Measurements from ENCODE around the gene KRT6B.
"Not testable (repeated sequence)": the region's sequence is repeated elsewhere in the genome, so short reads cannot be mapped to it uniquely, and the experiment has no call there.

KRT6B gene

GRCh38 chr12:52452101-52452500 lies at the start of gene KRT6B:
TSS of gene KRT6B (minus strand) at chr12:52452146. CDS start at chr12:52452078, 68 bp downstream.
- Histone ChIP-seq H3K4me1 (ENCODE audit: control insufficient read depth in 1 of 2, insufficient read depth in 2 of 2, low read length in 2 of 2) (no peaks in the 10 kb centered on the region), H3K27me3 (ENCODE audit: low read depth, low read length) (no peaks in the 10 kb centered on the region), H3K36me3 (ENCODE audit: control insufficient read depth in 1 of 2, insufficient read depth in 2 of 2, low read length in 2 of 2) (no peaks in the 10 kb centered on the region), H3K27ac (ENCODE audit: low read length) (no peak within 1 kb of the TSS), H3K9me3 (ENCODE audit: control insufficient read depth in 1 of 2, low read length in 2 of 2) (no peaks in the 10 kb centered on the region), H3K4me3 (ENCODE audit: low read depth in 1 of 2, low read length in 2 of 2) (no peak within 1 kb of the TSS)

- H3K27me3 ChIP-seq (ENCODE audit: low read depth, low read length), result no peaks in the 10 kb centered on the region
- H3K9me3 ChIP-seq (ENCODE audit: control insufficient read depth in 1 of 2, low read length in 2 of 2), result no peaks in the 10 kb centered on the region
- H3K4me3 ChIP-seq (ENCODE audit: low read depth in 1 of 2, low read length in 2 of 2), result no peak overlapping the region
- H3K27ac ChIP-seq (ENCODE audit: low read length), result no peak overlapping the region
- H3K4me1 ChIP-seq (ENCODE audit: control insufficient read depth in 1 of 2, insufficient read depth in 2 of 2, low read length in 2 of 2), result peaks cover 0 to 4% of the 10 kb centered on the region in 2 donors
- no peaks in the 10 kb centered on the region for H3K36me3 ChIP-seq (ENCODE audit: control insufficient read depth in 1 of 2, insufficient read depth in 2 of 2, low read length in 2 of 2)
Observed at GRCh38 chr12:52501490-52501889, 49.5 kb upstream of the KRT6B start.

GRCh38 chr12:52500574-52500973 lies 48.6 kb upstream of the KRT6B start:
- H3K27ac ChIP-seq (ENCODE audit: low read length); H3K9me3 ChIP-seq (ENCODE audit: control insufficient read depth in 1 of 2, low read length in 2 of 2); H3K27me3 ChIP-seq (ENCODE audit: low read depth, low read length): not testable (repeated sequence)

GRCh38 chr12:52499806-52500560 lies 48.0 kb upstream of the KRT6B start:
- peaks cover 6 to 13% of the 10 kb centered on the region in 2 donors for H3K4me1 ChIP-seq (ENCODE audit: control insufficient read depth in 1 of 2, insufficient read depth in 2 of 2, low read length in 2 of 2)
- H3K4me3 ChIP-seq (ENCODE audit: low read depth in 1 of 2, low read length in 2 of 2), result no peak overlapping the region
- H3K36me3 ChIP-seq (ENCODE audit: control insufficient read depth in 1 of 2, insufficient read depth in 2 of 2, low read length in 2 of 2), result no peaks in the 10 kb centered on the region
- no peak overlapping the region for H3K27ac ChIP-seq (ENCODE audit: low read length)
- H3K27me3 ChIP-seq (ENCODE audit: low read depth, low read length), result no peaks in the 10 kb centered on the region
- H3K9me3 ChIP-seq (ENCODE audit: control insufficient read depth in 1 of 2, low read length in 2 of 2), result no peaks in the 10 kb centered on the region

More at GRCh38 chr12:52500574-52500973, 48.6 kb upstream of the KRT6B start:
- H3K4me1 ChIP-seq (ENCODE audit: control insufficient read depth in 1 of 2, insufficient read depth in 2 of 2, low read length in 2 of 2); H3K4me3 ChIP-seq (ENCODE audit: low read depth in 1 of 2, low read length in 2 of 2); H3K36me3 ChIP-seq (ENCODE audit: control insufficient read depth in 1 of 2, insufficient read depth in 2 of 2, low read length in 2 of 2): not testable (repeated sequence)

GRCh38 chr12:52498946-52499345 lies 47.0 kb upstream of the KRT6B start:
- Histone ChIP-seq H3K4me3 (ENCODE audit: low read depth in 1 of 2, low read length in 2 of 2) (no peak overlapping the region), H3K4me1 (ENCODE audit: control insufficient read depth in 1 of 2, insufficient read depth in 2 of 2, low read length in 2 of 2) (peaks cover 6 to 21% of the 10 kb centered on the region in 2 donors), H3K9me3 (ENCODE audit: control insufficient read depth in 1 of 2, low read length in 2 of 2) (no peaks in the 10 kb centered on the region), H3K27me3 (ENCODE audit: low read depth, low read length) (no peaks in the 10 kb centered on the region), H3K36me3 (ENCODE audit: control insufficient read depth in 1 of 2, insufficient read depth in 2 of 2, low read length in 2 of 2) (no peaks in the 10 kb centered on the region), H3K27ac (ENCODE audit: low read length) (no peak overlapping the region)

- H3K4me3 ChIP-seq (ENCODE audit: low read depth in 1 of 2, low read length in 2 of 2), result no peak overlapping the region
- H3K27ac ChIP-seq (ENCODE audit: low read length), result no peak overlapping the region
- peaks cover 6 to 21% of the 10 kb centered on the region in 2 donors for H3K4me1 ChIP-seq (ENCODE audit: control insufficient read depth in 1 of 2, insufficient read depth in 2 of 2, low read length in 2 of 2)
Observed at GRCh38 chr12:52497975-52498374, 46.0 kb upstream of the KRT6B start.

GRCh38 chr12:52496590-52497071 lies 44.7 kb upstream of the KRT6B start:
- Histone ChIP-seq H3K27me3 (ENCODE audit: low read depth, low read length) (no peaks in the 10 kb centered on the region), H3K36me3 (ENCODE audit: control insufficient read depth in 1 of 2, insufficient read depth in 2 of 2, low read length in 2 of 2) (no peaks in the 10 kb centered on the region), H3K4me3 (ENCODE audit: low read depth in 1 of 2, low read length in 2 of 2) (no peak overlapping the region), H3K27ac (ENCODE audit: low read length) (no peak overlapping the region), H3K9me3 (ENCODE audit: control insufficient read depth in 1 of 2, low read length in 2 of 2) (no peaks in the 10 kb centered on the region), H3K4me1 (ENCODE audit: control insufficient read depth in 1 of 2, insufficient read depth in 2 of 2, low read length in 2 of 2) (peaks cover 6 to 21% of the 10 kb centered on the region in 2 donors)

More at GRCh38 chr12:52497975-52498374, 46.0 kb upstream of the KRT6B start:
- no peaks in the 10 kb centered on the region for H3K36me3 ChIP-seq (ENCODE audit: control insufficient read depth in 1 of 2, insufficient read depth in 2 of 2, low read length in 2 of 2)
- no peaks in the 10 kb centered on the region for H3K9me3 ChIP-seq (ENCODE audit: control insufficient read depth in 1 of 2, low read length in 2 of 2)
- no peaks in the 10 kb centered on the region for H3K27me3 ChIP-seq (ENCODE audit: low read depth, low read length)

GRCh38 chr12:52496054-52496453 lies 44.1 kb upstream of the KRT6B start:
- H3K9me3 ChIP-seq (ENCODE audit: control insufficient read depth in 1 of 2, low read length in 2 of 2), result no peaks in the 10 kb centered on the region
- H3K4me1 ChIP-seq (ENCODE audit: control insufficient read depth in 1 of 2, insufficient read depth in 2 of 2, low read length in 2 of 2), result peaks cover 6 to 21% of the 10 kb centered on the region in 2 donors
- H3K4me3 ChIP-seq (ENCODE audit: low read depth in 1 of 2, low read length in 2 of 2), result no peak overlapping the region
- H3K36me3 ChIP-seq (ENCODE audit: control insufficient read depth in 1 of 2, insufficient read depth in 2 of 2, low read length in 2 of 2), result no peaks in the 10 kb centered on the region
- H3K27me3 ChIP-seq (ENCODE audit: low read depth, low read length), result no peaks in the 10 kb centered on the region
- H3K27ac ChIP-seq (ENCODE audit: low read length), result no peak overlapping the region

- Histone ChIP-seq H3K9me3 (ENCODE audit: control insufficient read depth in 1 of 2, low read length in 2 of 2) (no peaks in the 10 kb centered on the region), H3K27me3 (ENCODE audit: low read depth, low read length) (no peaks in the 10 kb centered on the region), H3K27ac (ENCODE audit: low read length) (no peak overlapping the region), H3K4me1 (ENCODE audit: control insufficient read depth in 1 of 2, insufficient read depth in 2 of 2, low read length in 2 of 2) (peaks cover 6 to 21% of the 10 kb centered on the region in 2 donors), H3K36me3 (ENCODE audit: control insufficient read depth in 1 of 2, insufficient read depth in 2 of 2, low read length in 2 of 2) (no peaks in the 10 kb centered on the region), H3K4me3 (ENCODE audit: low read depth in 1 of 2, low read length in 2 of 2) (no peak overlapping the region)
Observed at GRCh38 chr12:52495389-52495788, 43.4 kb upstream of the KRT6B start.

GRCh38 chr12:52494518-52494917 lies 42.6 kb upstream of the KRT6B start:
- Histone ChIP-seq H3K27me3 (ENCODE audit: low read depth, low read length) (no peaks in the 10 kb centered on the region), H3K4me1 (ENCODE audit: control insufficient read depth in 1 of 2, insufficient read depth in 2 of 2, low read length in 2 of 2) (peaks cover 6 to 21% of the 10 kb centered on the region in 2 donors), H3K9me3 (ENCODE audit: control insufficient read depth in 1 of 2, low read length in 2 of 2) (no peaks in the 10 kb centered on the region), H3K36me3 (ENCODE audit: control insufficient read depth in 1 of 2, insufficient read depth in 2 of 2, low read length in 2 of 2) (no peaks in the 10 kb centered on the region), H3K4me3 (ENCODE audit: low read depth in 1 of 2, low read length in 2 of 2) (no peak overlapping the region), H3K27ac (ENCODE audit: low read length) (no peak overlapping the region)

GRCh38 chr12:52494100-52494499 lies 42.2 kb upstream of the KRT6B start:
- H3K9me3 ChIP-seq (ENCODE audit: control insufficient read depth in 1 of 2, low read length in 2 of 2), result no peaks in the 10 kb centered on the region
- H3K27ac ChIP-seq (ENCODE audit: low read length), result no peak overlapping the region
- peaks cover 6 to 21% of the 10 kb centered on the region in 2 donors for H3K4me1 ChIP-seq (ENCODE audit: control insufficient read depth in 1 of 2, insufficient read depth in 2 of 2, low read length in 2 of 2)
- H3K36me3 ChIP-seq (ENCODE audit: control insufficient read depth in 1 of 2, insufficient read depth in 2 of 2, low read length in 2 of 2), result no peaks in the 10 kb centered on the region
- no peaks in the 10 kb centered on the region for H3K27me3 ChIP-seq (ENCODE audit: low read depth, low read length)
- no peak overlapping the region for H3K4me3 ChIP-seq (ENCODE audit: low read depth in 1 of 2, low read length in 2 of 2)

- no peak within 1 kb of the TSS for H3K27ac ChIP-seq (ENCODE audit: low read length)
Observed at GRCh38 chr12:52493172-52493571, 41.2 kb upstream of the KRT6B start, which contains the start of gene KRT6A. TSS of gene KRT6A (minus strand) at chr12:52493257. CDS start at chr12:52493188, 69 bp downstream.

More at GRCh38 chr12:52493172-52493571, 41.2 kb upstream of the KRT6B start, which contains the start of gene KRT6A:
- Histone ChIP-seq H3K36me3 (ENCODE audit: control insufficient read depth in 1 of 2, insufficient read depth in 2 of 2, low read length in 2 of 2) (no peaks in the 10 kb centered on the region), H3K27me3 (ENCODE audit: low read depth, low read length) (no peaks in the 10 kb centered on the region), H3K4me1 (ENCODE audit: control insufficient read depth in 1 of 2, insufficient read depth in 2 of 2, low read length in 2 of 2) (peaks cover 6 to 21% of the 10 kb centered on the region in 2 donors), H3K4me3 (ENCODE audit: low read depth in 1 of 2, low read length in 2 of 2) (no peak within 1 kb of the TSS), H3K9me3 (ENCODE audit: control insufficient read depth in 1 of 2, low read length in 2 of 2) (no peaks in the 10 kb centered on the region)
